ENCODE data around the gene ERI3.

GRCh38 chr1:44293761-44294315 lies 61.2 kb downstream of the ERI3 start:
- no peak for TF ChIP-seq EZH2 (IDR thresholded peaks at IDR 0.05; ENCODE audit: borderline replicate concordance, insufficient read depth, low read length, poor library complexity, severe bottlenecking)
- TF ChIP-seq CTCF (IDR thresholded peaks at IDR 0.05; ENCODE audit: poor library complexity, severe bottlenecking) = no peak
- no peak for TF ChIP-seq TAF1 (IDR thresholded peaks at IDR 0.05; ENCODE audit: low read depth)
- no peak for TF ChIP-seq POLR2AphosphoS5 (IDR thresholded peaks at IDR 0.05)
- no peak for TF ChIP-seq SMC3 (conservative IDR thresholded peaks at IDR 0.05; ENCODE audit: poor library complexity)
- TF ChIP-seq MXI1 (conservative IDR thresholded peaks at IDR 0.05; ENCODE audit: poor library complexity, severe bottlenecking) = no peak
- no peak for TF ChIP-seq RAD21 (conservative IDR thresholded peaks at IDR 0.05)
- no peak for TF ChIP-seq EP300 (conservative IDR thresholded peaks at IDR 0.05; ENCODE audit: poor library complexity, severe bottlenecking)
